ENCODE measurements around the gene COBLL1.

Gene COBLL1

GRCh38 chr2:164850235-164850634, 8.6 kb upstream of the COBLL1 start:
- no peak for TF ChIP-seq FOXP2 (optimal IDR thresholded peaks at IDR 0.05; ENCODE audit: borderline replicate concordance, extremely low read depth, extremely low read length, insufficient read depth)
- TF ChIP-seq POLR2AphosphoS5 (IDR thresholded peaks at IDR 0.05; ENCODE audit: low read depth, low read length): no peak
- no peak for TF ChIP-seq TAF1 (IDR thresholded peaks at IDR 0.05; ENCODE audit: borderline replicate concordance, insufficient read depth, low read length)
- TF ChIP-seq SIN3A (IDR thresholded peaks at IDR 0.05; ENCODE audit: borderline replicate concordance, insufficient read depth, low read length): no peak
- no peak for TF ChIP-seq REST (IDR thresholded peaks at IDR 0.05; ENCODE audit: insufficient read depth in 1 of 2, low read depth in 2 of 2, low read length in 2 of 2)

- TF ChIP-seq SIN3A (IDR thresholded peaks at IDR 0.05; ENCODE audit: borderline replicate concordance, insufficient read depth, low read length): no peak
- TF ChIP-seq POLR2AphosphoS5 (IDR thresholded peaks at IDR 0.05; ENCODE audit: low read depth, low read length): no peak
- TF ChIP-seq TAF1 (IDR thresholded peaks at IDR 0.05; ENCODE audit: borderline replicate concordance, insufficient read depth, low read length): no peak
- no peak for TF ChIP-seq FOXP2 (optimal IDR thresholded peaks at IDR 0.05; ENCODE audit: borderline replicate concordance, extremely low read depth, extremely low read length, insufficient read depth)
These were observed 7.9 kb upstream of the COBLL1 start for GRCh38 chr2:164849506-164849905.

GRCh38 chr2:164847981-164848741, 6.5 kb upstream of the COBLL1 start:
- TF ChIP-seq REST (IDR thresholded peaks at IDR 0.05; ENCODE audit: insufficient read depth in 1 of 2, low read depth in 2 of 2, low read length in 2 of 2): no peak
- TF ChIP-seq FOXP2 (optimal IDR thresholded peaks at IDR 0.05; ENCODE audit: borderline replicate concordance, extremely low read depth, extremely low read length, insufficient read depth): no peak
- no peak for TF ChIP-seq POLR2AphosphoS5 (IDR thresholded peaks at IDR 0.05; ENCODE audit: low read depth, low read length)
- no peak for TF ChIP-seq SIN3A (IDR thresholded peaks at IDR 0.05; ENCODE audit: borderline replicate concordance, insufficient read depth, low read length)
- no peak for TF ChIP-seq TAF1 (IDR thresholded peaks at IDR 0.05; ENCODE audit: borderline replicate concordance, insufficient read depth, low read length)

- no peak for TF ChIP-seq SIN3A (IDR thresholded peaks at IDR 0.05; ENCODE audit: borderline replicate concordance, insufficient read depth, low read length)
- no peak for TF ChIP-seq FOXP2 (optimal IDR thresholded peaks at IDR 0.05; ENCODE audit: borderline replicate concordance, extremely low read depth, extremely low read length, insufficient read depth)
- no peak for TF ChIP-seq REST (IDR thresholded peaks at IDR 0.05; ENCODE audit: insufficient read depth in 1 of 2, low read depth in 2 of 2, low read length in 2 of 2)
- TF ChIP-seq POLR2AphosphoS5 (IDR thresholded peaks at IDR 0.05; ENCODE audit: low read depth, low read length): no peak
- TF ChIP-seq TAF1 (IDR thresholded peaks at IDR 0.05; ENCODE audit: borderline replicate concordance, insufficient read depth, low read length): no peak
These were observed 5.7 kb upstream of the COBLL1 start for GRCh38 chr2:164847291-164847690.

GRCh38 chr2:164846276-164846675, 4.7 kb upstream of the COBLL1 start:
- TF ChIP-seq POLR2AphosphoS5 (IDR thresholded peaks at IDR 0.05; ENCODE audit: low read depth, low read length) (no peak), FOXP2 (optimal IDR thresholded peaks at IDR 0.05; ENCODE audit: borderline replicate concordance, extremely low read depth, extremely low read length, insufficient read depth) (no peak), TAF1 (IDR thresholded peaks at IDR 0.05; ENCODE audit: borderline replicate concordance, insufficient read depth, low read length) (no peak), REST (IDR thresholded peaks at IDR 0.05; ENCODE audit: insufficient read depth in 1 of 2, low read depth in 2 of 2, low read length in 2 of 2) (no peak), SIN3A (IDR thresholded peaks at IDR 0.05; ENCODE audit: borderline replicate concordance, insufficient read depth, low read length) (no peak)
